A172 (cell line): Measurements from ENCODE around the gene FGF12. TPM values are rescaled to one million over a fixed set of nuclear protein-coding genes. Genes with fewer than 3 reads are reported as not detected.
"Not testable (repeated sequence)": the region's sequence is repeated elsewhere in the genome, so short reads cannot be mapped to it uniquely, and the experiment has no call there.

ENCODE experiments used
- DNase-seq: peaks from one replicate; pipeline ENCODE4 v3.0.0-alpha.2; 2015; ENCODE audit warnings: low spot score
- total RNA-seq: library from RNA; depleted of rRNA; stranded (reverse); fragments of >200 nt; shearing (Covaris generic); gene quantifications from 2 replicates; pipeline ENCODE4 v1.2.3, GENCODE V29; 2014

FGF12 gene
- total RNA-seq, 1 experiment from 2014 or later, result 4.3 TPM

- no peak for DNase-seq
Measured at GRCh38 chr3:192578729-192579128, 148.6 kb downstream of the FGF12 start.

- no peak for DNase-seq
Measured at GRCh38 chr3:192577811-192578210, 149.5 kb downstream of the FGF12 start.

DNA sequence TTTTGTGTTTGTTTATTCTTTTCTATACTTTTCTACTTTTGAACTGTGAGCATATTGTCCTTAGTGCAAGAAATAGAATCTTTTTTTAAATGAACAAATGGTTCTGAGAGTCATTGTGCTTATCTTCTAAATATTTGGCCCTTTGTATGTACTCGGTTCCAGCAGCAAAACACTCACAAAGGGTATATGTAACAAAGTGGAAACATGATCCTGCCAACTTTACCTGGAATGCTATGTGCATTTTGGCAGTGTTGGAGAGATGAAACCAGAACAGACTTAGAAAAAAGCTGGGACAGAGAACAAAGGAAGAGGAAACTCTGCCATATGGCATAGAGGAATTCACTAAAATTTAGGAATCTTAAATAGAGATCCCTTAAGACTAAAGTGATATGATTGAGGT is 150.1 kb downstream of the FGF12 start:
- no peak for DNase-seq

DNA sequence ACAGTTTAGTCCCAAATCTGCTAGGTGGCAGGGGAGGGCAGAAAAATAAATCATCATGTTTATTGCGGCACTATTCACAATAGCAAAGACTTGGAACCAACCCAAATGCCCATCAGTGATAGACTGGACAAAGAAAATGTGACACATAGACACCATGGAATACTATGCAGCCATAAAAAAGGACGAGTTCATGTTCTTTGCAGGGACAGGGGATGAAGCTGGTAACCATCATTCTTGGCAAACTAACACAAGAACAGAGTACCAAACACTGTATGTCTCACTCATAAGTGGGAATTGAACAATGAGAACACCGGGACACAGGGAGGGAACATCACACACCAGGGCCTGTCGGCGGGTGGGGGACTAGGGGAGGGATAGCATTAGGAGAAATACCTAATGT is 150.6 kb downstream of the FGF12 start:
- not testable (repeated sequence) for DNase-seq

GRCh38 chr3:192575879-192576506 is 151.3 kb downstream of the FGF12 start:
- no peak for DNase-seq

DNA sequence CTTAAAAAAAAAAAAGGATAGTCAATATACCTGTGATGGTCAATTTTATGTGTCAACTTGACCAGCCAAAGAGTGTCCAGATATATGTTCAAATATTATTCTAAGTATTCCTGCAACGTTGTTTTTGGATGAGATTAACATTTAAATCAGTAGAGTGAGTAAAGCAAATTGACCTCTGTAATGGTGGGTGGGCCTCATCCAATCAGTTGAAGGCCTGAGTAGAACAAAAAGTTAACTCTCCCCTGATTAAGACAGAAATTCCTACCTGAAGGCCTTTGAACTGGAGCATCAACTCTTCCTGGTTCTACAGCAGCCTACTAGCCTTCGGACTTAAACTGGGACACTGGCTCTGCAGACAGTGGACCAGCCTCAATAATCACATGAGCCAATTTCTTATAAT is 154.1 kb downstream of the FGF12 start:
- DNase-seq, result no peak

DNA sequence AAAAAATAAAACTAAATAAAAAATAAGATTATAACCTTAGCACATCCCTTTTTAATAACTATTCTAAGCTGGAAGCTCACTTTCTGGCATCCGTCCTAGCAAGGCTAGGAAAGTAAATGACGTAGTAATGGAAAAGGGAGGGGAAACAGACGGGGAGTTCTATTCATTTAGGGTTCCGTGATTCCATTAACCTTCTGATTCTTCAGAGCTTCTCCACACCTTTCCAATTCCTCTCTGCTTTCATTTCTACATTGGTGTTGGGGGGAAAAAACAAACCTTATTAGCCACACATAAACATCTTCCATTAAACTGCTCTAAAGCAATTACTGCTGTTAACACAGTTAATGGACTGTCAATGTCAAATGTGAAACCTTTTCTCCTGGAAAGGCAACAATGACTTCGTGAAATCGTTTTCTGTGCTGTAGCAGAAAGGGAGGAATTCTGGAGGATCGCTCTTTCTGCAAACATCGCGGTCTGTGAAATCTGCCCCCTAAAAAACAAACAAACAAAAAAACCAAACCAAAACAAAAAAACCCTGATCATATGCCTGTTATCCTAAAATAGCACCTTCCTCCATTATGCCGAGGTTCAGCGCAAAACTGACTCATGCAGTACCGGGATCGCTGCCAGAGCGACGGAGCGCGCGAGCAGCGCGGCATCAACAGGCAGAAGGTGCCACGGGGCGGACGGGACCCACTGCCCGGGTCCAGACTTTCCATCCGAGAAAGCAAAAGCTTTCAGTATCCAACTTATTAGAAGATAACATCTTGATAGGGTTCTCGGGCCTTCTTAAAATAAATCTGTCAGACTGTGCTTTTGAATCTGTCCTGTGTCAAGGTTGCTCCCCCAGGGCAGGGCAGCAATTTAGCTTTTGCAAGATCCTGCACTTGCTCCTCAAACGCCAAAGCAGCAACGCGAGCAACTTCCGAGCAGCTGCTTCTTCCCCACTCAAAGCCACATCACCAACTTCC is 156.2 kb downstream of the FGF12 start:
- peak; percentile 61 for DNase-seq

DNA sequence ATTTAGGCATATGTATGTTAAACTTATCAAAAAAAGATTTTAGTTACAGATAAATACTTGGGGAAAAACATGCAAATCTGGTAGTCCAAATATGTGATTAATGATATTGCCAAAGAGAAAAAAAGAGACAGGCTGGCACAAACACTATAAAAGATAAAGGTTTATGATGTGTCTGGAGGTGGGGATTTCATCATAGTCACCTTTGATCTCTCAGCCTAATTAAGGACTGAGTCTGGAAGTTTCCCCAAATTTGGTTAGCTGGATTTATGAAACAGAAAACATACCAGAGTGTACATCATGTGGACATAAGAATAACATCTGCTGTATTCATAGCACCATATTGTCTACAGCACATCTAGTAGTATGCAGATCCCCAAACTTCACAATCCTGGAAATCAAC is 157.0 kb downstream of the FGF12 start:
- DNase-seq, result peak; percentile 1

DNA sequence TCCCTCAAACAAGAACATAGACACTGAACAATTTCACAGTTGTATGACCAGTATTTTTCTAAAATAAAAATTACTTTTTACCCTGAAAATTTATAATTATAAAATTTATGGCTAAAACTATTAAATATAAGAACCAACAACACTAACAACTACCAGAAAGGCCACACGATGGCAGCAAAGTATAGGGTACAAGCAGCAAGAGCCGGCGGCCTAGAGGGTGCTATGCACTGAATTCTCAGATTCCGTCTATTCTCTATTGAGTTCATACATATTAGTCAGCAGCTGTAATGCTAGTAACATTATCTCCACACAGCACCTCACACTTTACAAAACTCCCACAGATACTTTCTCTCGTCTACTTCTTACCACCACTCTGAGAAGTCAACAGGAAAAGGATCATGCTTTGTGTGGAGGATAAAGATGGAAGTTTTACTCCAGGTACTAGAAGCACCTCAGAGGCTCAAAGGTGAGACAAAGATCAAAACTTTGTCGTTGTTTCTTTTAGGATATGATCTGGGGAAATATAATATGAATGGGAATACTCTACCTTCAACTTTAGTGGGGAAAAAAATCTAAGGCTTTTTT is 160.5 kb downstream of the FGF12 start:
- DNase-seq, result peak; percentile 86

- peak; percentile 52 for DNase-seq
Measured at GRCh38 chr3:192564611-192565010, 162.7 kb downstream of the FGF12 start.

DNA sequence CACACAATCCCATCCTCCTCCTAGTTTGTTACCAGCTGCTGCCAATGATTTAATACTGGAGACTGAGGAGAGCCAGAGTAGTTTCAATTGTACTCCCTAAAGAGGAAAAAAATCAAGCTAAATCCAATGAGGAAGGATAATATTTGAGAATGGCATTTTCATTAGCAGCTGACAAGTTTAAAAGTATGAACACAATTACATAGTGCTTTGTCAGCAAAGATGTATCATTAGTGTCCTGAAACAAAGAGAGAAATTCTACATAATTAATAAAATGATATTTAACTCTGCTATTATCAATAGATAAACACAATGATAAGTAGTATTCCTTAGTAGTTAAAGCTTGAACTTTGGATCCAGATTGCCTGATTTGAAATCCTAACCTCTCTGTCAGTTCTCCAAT is 163.9 kb downstream of the FGF12 start:
- DNase-seq, result no peak

DNA sequence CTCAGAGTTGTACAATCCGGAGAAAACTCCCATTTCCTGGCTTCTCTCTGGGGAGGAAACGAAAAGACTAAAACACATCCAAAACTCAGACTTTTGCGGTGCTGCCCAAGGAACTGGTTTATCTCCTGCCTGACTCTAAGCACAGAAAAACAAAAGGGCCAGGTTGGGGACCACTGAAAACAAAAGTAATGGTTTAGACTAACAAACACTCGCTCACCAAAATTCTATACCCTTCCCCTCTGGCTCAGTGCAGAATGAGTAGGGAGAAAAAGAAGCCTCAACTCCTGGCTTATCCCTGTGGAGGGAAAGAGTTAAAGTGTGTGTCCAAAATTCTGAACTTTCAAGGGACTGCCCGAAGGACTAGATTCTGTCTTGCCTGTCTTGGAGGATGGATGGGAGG is 173.6 kb downstream of the FGF12 start:
- no peak for DNase-seq

- no peak for DNase-seq
Measured at GRCh38 chr3:192550356-192550755, 177.0 kb downstream of the FGF12 start.

GRCh38 chr3:192545333-192545732 is 182.0 kb downstream of the FGF12 start:
- no peak for DNase-seq

DNA sequence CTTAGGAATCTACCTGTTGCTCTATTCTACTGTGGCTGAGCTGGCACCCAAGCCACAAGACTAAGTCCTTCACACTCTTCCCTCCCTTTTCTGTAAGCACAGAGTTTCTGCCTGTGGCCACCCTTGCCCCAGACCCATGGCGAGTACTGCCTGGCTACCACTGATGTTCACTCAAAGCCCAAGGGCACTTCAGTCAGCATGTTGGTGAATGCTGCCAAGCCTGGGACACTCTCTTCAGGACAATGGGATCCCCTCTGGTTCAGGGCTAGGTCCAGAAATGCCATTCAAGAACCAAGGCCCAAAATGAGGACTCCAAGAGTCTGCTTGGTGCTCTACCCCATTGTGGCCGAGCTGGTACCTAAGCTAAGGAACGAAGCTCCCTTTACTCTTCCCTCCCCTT is 184.2 kb downstream of the FGF12 start:
- no peak for DNase-seq

- DNase-seq, result no peak
Measured at GRCh38 chr3:192516820-192517219, 210.5 kb downstream of the FGF12 start.

- no peak for DNase-seq
Measured at GRCh38 chr3:192515664-192516045, 211.7 kb downstream of the FGF12 start.

GRCh38 chr3:192514754-192515663 is 212.3 kb downstream of the FGF12 start:
- no peak for DNase-seq

DNA sequence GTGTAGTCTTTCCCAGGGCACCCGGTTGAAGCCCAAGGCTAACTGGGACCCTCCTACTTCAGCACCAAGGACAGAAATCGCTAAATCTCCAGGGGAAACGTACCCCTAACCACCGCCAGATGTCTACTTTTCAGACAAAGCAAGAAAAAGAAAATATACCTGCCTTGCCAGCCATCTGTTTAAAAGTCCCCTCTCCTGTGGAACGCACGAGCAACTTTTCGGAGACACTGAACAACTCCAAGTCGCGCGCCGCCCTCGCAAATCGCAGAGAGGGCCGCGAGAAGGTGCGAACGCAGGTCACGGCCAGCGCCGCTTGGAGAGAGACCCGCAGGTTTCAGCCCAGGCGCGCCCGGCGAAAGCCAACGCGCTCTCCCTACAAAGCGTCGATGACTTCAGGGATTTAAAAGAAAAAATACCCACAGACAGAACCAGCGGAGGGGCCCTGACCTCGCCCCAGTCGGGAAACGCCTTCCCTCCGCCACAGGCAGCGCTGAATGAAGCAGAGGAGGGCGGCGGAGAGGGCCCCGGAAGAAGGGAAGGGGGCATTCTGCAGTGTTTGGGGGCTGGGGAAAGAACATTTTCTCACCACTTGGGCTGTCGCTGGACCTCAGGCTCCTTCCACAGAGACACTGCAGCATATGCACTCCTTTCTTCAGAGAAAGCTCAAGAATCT is 213.1 kb downstream of the FGF12 start:
- no peak for DNase-seq

DNA sequence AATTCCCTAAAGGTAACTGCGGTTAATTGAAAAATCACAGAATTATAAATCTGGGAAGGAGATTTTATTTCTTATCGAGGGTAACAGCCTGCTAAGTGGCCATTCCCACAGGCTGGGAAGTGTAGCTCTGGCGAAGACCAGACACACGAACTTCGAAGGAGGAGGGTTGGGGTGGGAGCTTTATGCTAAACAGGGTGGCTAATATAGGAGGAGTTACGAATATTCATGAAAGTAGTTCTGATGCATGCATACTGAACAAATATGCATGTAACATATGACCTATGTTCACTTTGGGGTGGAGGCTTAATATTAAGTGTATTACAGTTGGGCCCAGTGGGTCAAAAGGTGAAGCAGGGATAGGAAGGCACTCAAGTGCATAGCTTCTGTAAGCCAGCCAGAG is 221.6 kb downstream of the FGF12 start:
- DNase-seq, result no peak

DNA sequence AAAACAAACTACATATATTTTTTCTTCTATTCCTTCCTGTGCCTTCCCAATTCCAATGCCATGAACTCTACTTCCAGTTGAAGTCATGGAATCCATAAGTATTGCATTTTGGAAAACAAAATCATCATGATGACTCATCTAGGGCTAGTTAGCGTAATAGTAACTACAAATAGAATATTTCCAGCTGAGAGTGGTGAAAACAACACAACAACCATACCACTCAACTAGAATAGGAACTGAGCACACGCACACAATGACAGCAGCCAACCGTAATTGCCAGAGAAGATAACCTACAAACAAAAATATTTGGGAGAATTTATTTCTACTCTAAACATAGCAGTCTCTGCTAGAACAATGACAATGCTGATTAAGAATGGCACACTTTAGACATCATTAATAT is 225.9 kb downstream of the FGF12 start:
- DNase-seq, result no peak
